NB4 (cell line): ENCODE data around the gene GBF1.

Experiments used
- DNase-seq: peaks from one replicate; pipeline ENCODE4 v3.0.0; 2010; ENCODE audit warnings: low read depth
- H3K4me3 ChIP-seq: one replicate; pipeline ENCODE4 v1.5.1; 2011; ENCODE audit warnings: mild to moderate bottlenecking, low read depth, low read length, moderate library complexity
- MYC ChIP-seq: IDR thresholded peaks from 2 replicates; pipeline ENCODE4 v1.6.1; 2011; ENCODE audit warnings: low read depth, low read length
- POLR2A ChIP-seq: IDR thresholded peaks from 2 replicates; pipeline ENCODE4 v1.6.1; 2011; ENCODE audit warnings: mild to moderate bottlenecking; ENCODE audit not compliant: insufficient read length; ENCODE audit errors: extremely low read depth
- TF ChIP-seq, protein P1 (sequence below): IDR thresholded peaks from 2 replicates; pipeline ENCODE4 v1.6.1; 2011; ENCODE audit warnings: low read depth, low read length
- TF ChIP-seq, protein P2 (sequence below): IDR thresholded peaks from one replicate; pipeline ENCODE4 v1.5.1; 2012; ENCODE audit warnings: low read depth, low read length

Gene GBF1

DNA sequence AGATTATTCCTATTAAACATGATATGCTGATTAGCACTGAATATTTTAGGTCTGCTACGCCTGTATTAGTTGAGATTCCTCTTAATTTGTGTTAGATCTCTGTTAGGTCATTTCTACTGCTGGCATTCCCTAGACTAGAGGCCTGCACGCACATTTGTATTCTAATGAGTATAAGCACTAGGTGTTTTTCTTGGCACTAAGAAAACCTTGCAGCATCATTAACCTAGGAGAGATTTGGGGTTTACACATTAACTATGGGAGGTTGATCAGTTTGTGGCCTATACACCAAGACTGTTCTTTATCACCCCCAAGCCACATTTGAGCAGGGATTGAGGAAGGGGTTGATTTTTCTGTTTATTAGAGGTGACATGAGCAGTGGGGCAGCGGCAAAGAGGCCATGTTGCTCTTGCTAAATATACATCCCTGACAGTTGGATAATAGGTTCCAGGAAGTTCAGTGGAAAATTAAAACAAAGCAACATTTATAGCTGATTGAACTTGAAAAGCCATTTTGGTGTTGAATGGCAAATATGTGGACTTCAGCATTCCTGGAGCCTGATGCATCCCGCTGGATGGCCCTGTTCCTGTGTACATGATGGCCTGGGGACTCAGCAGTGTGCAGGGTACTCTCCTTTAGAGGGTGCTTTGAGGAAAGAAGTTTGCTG, 65.2 kb downstream of the GBF1 start:
- TF ChIP-seq POLR2A = no peak
- TF ChIP-seq, protein P1, sequence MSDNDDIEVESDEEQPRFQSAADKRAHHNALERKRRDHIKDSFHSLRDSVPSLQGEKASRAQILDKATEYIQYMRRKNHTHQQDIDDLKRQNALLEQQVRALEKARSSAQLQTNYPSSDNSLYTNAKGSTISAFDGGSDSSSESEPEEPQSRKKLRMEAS = no peak
- TF ChIP-seq, protein P2, sequence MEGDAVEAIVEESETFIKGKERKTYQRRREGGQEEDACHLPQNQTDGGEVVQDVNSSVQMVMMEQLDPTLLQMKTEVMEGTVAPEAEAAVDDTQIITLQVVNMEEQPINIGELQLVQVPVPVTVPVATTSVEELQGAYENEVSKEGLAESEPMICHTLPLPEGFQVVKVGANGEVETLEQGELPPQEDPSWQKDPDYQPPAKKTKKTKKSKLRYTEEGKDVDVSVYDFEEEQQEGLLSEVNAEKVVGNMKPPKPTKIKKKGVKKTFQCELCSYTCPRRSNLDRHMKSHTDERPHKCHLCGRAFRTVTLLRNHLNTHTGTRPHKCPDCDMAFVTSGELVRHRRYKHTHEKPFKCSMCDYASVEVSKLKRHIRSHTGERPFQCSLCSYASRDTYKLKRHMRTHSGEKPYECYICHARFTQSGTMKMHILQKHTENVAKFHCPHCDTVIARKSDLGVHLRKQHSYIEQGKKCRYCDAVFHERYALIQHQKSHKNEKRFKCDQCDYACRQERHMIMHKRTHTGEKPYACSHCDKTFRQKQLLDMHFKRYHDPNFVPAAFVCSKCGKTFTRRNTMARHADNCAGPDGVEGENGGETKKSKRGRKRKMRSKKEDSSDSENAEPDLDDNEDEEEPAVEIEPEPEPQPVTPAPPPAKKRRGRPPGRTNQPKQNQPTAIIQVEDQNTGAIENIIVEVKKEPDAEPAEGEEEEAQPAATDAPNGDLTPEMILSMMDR = no peak
- TF ChIP-seq MYC = no peak
- DNase-seq = no peak
- no peak overlapping the region for H3K4me3 ChIP-seq

DNA sequence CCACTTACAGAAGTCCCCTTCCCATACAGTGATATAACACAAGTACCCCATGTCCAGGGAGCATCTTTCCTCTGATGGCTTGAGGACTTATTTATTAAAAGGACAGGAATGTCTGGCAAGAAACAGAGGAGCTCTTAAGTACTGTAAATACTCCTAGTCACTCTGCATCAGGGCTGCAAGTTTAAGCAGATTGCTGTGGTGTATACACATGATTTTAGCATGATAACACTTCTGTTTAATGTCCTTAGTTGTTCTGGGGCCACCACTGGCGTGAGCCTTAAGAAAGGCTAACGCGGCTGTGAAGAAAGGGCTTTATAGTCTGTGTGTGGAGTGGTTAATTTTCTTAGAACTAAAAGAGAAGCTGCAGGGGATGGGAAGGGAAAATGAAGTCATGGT, 65.7 kb downstream of the GBF1 start:
- TF ChIP-seq, protein P2 = no peak
- TF ChIP-seq, protein P1 = no peak
- no peak for TF ChIP-seq MYC
- no peak for TF ChIP-seq POLR2A
- no peak overlapping the region for H3K4me3 ChIP-seq
- DNase-seq = no peak

DNA sequence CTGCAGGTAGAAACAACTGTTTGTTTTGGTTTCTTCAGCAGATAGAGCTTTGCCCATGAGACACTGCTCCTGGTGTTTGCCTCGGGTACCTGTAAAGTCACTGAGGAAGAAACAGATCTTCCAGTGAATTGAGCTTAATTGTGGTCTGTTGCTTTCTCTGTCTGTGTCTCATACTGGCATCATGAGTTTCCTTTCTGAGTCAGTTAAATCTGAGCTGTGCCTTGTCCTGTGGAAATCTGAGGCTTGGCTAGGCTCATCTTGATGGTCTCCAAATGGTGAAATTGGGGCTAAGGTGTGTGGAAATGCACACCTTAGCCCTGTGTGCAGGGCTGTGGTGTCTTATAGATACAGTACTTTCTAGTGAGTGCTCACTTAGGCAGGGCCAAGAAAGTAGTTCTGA, 67.4 kb downstream of the GBF1 start:
- no peak for DNase-seq
- TF ChIP-seq POLR2A (no peak), MYC (no peak)
- TF ChIP-seq, protein P2 = no peak
- TF ChIP-seq, protein P1 = no peak
- H3K4me3 ChIP-seq = no peak overlapping the region

DNA sequence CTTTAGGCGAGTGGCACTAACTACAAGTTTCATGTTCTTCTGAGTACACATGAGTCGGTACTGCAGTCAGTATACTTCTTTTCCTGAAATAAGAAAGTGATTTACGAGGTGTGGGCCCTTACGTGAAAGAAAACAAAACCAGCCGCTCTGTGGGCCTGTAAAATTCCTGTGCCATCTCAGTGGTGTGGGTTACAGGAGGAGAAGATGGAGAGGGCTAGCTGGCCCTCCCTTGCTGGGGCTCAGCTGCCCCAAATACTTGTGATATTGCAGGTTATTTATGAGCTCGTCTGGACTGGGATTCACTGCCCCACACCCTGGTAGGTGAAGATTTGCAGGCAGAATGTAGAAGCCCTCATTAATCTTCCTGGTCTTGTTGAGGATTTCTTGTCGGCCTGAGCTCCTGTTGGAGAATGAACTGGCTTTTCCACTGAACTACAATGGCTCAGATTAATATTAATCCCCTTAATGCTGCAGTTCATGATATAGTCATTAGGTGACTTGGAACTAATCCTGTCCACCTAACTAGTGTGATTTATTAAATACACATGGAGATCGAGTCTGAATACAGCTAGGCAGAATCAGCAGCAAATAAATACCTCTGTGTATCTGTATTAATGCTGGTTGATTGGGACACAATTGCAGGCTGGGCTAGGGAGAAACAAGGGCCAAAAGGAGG, 68.0 kb downstream of the GBF1 start:
- DNase-seq = no peak
- TF ChIP-seq MYC (no peak), POLR2A (no peak)
- TF ChIP-seq, protein P1 = no peak
- TF ChIP-seq, protein P2 = no peak
- H3K4me3 ChIP-seq = no peak overlapping the region

DNA sequence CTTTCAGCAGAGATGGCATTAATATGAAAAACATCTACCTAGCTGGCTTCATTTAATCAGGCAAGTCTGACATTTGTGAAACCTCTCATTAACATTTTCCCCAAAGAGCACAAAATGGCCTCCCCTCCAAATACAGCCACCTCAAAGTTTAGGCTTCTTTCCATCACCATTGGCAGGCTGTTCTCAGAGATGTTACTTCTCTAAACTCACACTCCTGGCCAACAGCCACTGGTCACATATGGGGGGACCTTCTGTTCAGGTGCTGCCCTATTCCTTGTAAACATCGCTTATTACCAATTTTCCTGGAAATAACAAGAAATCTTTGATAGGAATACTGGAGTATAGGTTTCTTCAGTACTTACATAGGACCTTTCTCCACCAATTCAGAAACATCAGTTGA, 69.5 kb downstream of the GBF1 start:
- H3K4me3 ChIP-seq = no peak overlapping the region
- no peak for DNase-seq
- TF ChIP-seq, protein P1 = no peak
- TF ChIP-seq POLR2A (no peak), MYC (no peak)
- TF ChIP-seq, protein P2 = no peak
